GM12878 (cell line): ENCODE results near the gene MRPL50. TPM values are rescaled to one million over a fixed set of nuclear protein-coding genes. Genes with fewer than 3 reads are reported as not detected.

Source experiments
- ATAC-seq: fragments of 200-7000 bp; cut with Tn5 transposase; 3 replicates; pipeline ENCODE4 v1.9.1; 2020; ENCODE audit warnings: mild to moderate bottlenecking, moderate library complexity
- BruUV-seq: library from RNA; stranded (reverse); fragments of 400-500 nt; replicated peaks from 2 replicates; lab custom pipeline; 2021; lab: Mats Ljungman, UMichigan
- CTCF ChIA-PET: fragments of 300-600 bp; sonication (Branson Sonifier 250); formaldehyde crosslinking; extraction: SDS; loops from one replicate; lab custom pipeline; 2021; ENCODE audit warnings: inconsistent platforms; lab: Yijun Ruan, JAX
- POLR2A ChIA-PET: fragments of 350-600 bp; formaldehyde crosslinking; extraction: SDS; loops from one replicate; lab custom pipeline; 2021; ENCODE audit warnings: inconsistent platforms; lab: Charles Lee
- RAD21 ChIA-PET: fragments of 300-600 bp; sonication (Branson Sonifier 250); formaldehyde crosslinking; loops from one replicate; lab custom pipeline; 2023; ENCODE audit warnings: antibody characterized with exemption; ENCODE audit not compliant: unreplicated experiment; lab: Charles Lee
- SMC1A ChIA-PET: fragments of 300-600 bp; sonication (Branson Sonifier 250); formaldehyde crosslinking; loops from one replicate; lab custom pipeline; 2023; ENCODE audit not compliant: unreplicated experiment, uncharacterized antibody; lab: Charles Lee
- DNase-seq: peaks from one replicate; pipeline ENCODE4 v3.0.0-alpha.2; 2011; ENCODE audit warnings: low read depth, low spot score
- FAIRE-seq: peaks from 3 replicates; lab custom pipeline; 2011; peaks lifted over from hg19 to GRCh38; lab: Jason Lieb, UNC
- H2AFZ ChIP-seq: 2 replicates; pipeline ENCODE4 v1.6.0; 2011; ENCODE audit warnings: low read depth, low read length, control low read depth; ENCODE audit not compliant: control insufficient read depth
- H3K27ac ChIP-seq: 2 replicates; pipeline ENCODE4 v1.5.1; 2011; ENCODE audit warnings: control low read depth; ENCODE audit not compliant: control insufficient read depth, insufficient read depth
- H3K27me3 ChIP-seq, 2 experiments: replicated peaks in 1 of 2; 2 replicates each; pipeline versions ENCODE4 v1.6.0 to v1.6.1; 2011; ENCODE audit warnings: low read length in 1 of 2; ENCODE audit not compliant: control insufficient read depth in 2 of 2, insufficient read depth in 2 of 2
- H3K36me3 ChIP-seq, 2 experiments: 2 replicates each; pipeline ENCODE4 v1.5.1; 2011; ENCODE audit warnings: low read length in 1 of 2; ENCODE audit not compliant: control insufficient read depth in 2 of 2, insufficient read depth in 2 of 2
- H3K4me1 ChIP-seq: 2 replicates; pipeline ENCODE4 v1.6.1; 2011; ENCODE audit warnings: mild to moderate bottlenecking, low read length, moderate library complexity, mixed read lengths; ENCODE audit not compliant: control insufficient read depth, insufficient read depth
- H3K4me2 ChIP-seq: 2 replicates; pipeline ENCODE4 v1.6.0; 2011; ENCODE audit warnings: control low read depth; ENCODE audit not compliant: control insufficient read depth, insufficient read depth
- H3K4me3 ChIP-seq: fragments of 200-600 bp; sonication (generic); 2 replicates; pipeline ENCODE4 v1.5.1; 2016
- H3K79me2 ChIP-seq: 2 replicates; pipeline ENCODE4 v1.6.0; 2011; ENCODE audit warnings: low read length; ENCODE audit not compliant: control insufficient read depth, insufficient read depth
- H3K9ac ChIP-seq: 2 replicates; pipeline ENCODE4 v1.8.0; 2011; ENCODE audit warnings: low read length, control low read depth, mixed read lengths; ENCODE audit not compliant: control insufficient read depth, insufficient read depth
- H3K9me3 ChIP-seq: replicated peaks from 3 replicates; pipeline ENCODE4 v1.5.1; 2011; ENCODE audit warnings: mild to moderate bottlenecking, low read length; ENCODE audit not compliant: control insufficient read depth, insufficient read depth
- H4K20me1 ChIP-seq: 2 replicates; pipeline ENCODE4 v1.6.0; 2011; ENCODE audit not compliant: control insufficient read depth, insufficient read depth
- BHLHE40 ChIP-seq, 2 experiments: fragments of 450-650 bp in 1 of 2; IDR thresholded peaks; 2 replicates each; pipeline ENCODE4 v1.6.1; 2011 to 2017; ENCODE audit warnings: low read depth in 2 of 2, borderline replicate concordance in 1 of 2, improper control_type of control experiment in 1 of 2, low read length in 1 of 2, mild to moderate bottlenecking in 1 of 2
- CHD1 ChIP-seq: IDR thresholded peaks from 2 replicates; pipeline ENCODE4 v1.6.1; 2012; ENCODE audit warnings: low read depth, low read length, improper control_type of control experiment
- E2F8 ChIP-seq: fragments of 450-650 bp; IDR thresholded peaks from 2 replicates; pipeline ENCODE4 v1.6.1; 2018; ENCODE audit warnings: mild to moderate bottlenecking, low read depth, moderate library complexity; ENCODE audit not compliant: partially characterized antibody
- FOS ChIP-seq: IDR thresholded peaks from 3 replicates; pipeline ENCODE4 v1.6.1; 2011; ENCODE audit warnings: borderline replicate concordance; ENCODE audit not compliant: insufficient read length; ENCODE audit errors: extremely low read depth
- FOXK2 ChIP-seq: fragments of 450-650 bp; IDR thresholded peaks from 2 replicates; pipeline ENCODE4 v1.6.1; 2017; ENCODE audit warnings: mild to moderate bottlenecking, moderate library complexity
- HDAC2 ChIP-seq: fragments of 200-600 bp; sonication (generic); IDR thresholded peaks from 2 replicates; pipeline ENCODE4 v1.6.1; 2017
- IRF4 ChIP-seq: IDR thresholded peaks from 2 replicates; pipeline ENCODE4 v1.6.1; 2011; ENCODE audit warnings: low read depth, low read length
- MTA2 ChIP-seq: fragments of 450-650 bp; IDR thresholded peaks from 2 replicates; pipeline ENCODE4 v1.6.1; 2016; ENCODE audit warnings: low read depth, mild to moderate bottlenecking, moderate library complexity
- NBN ChIP-seq: fragments of 450-650 bp; IDR thresholded peaks from 2 replicates; pipeline ENCODE4 v1.6.1; 2016
- NFIC ChIP-seq: IDR thresholded peaks from 2 replicates; pipeline ENCODE4 v1.6.1; 2012; ENCODE audit warnings: low read depth, mild to moderate bottlenecking, inconsistent platforms, low read length, moderate library complexity
- NR2C1 ChIP-seq: fragments of 450-650 bp; IDR thresholded peaks from 2 replicates; pipeline ENCODE4 v1.6.1; 2017; ENCODE audit warnings: antibody characterized with exemption, mild to moderate bottlenecking, moderate library complexity
- WRNIP1 ChIP-seq: IDR thresholded peaks from 2 replicates; pipeline ENCODE4 v1.6.1; 2011; ENCODE audit warnings: low read depth, low read length, improper control_type of control experiment, borderline replicate concordance
- YBX1 ChIP-seq: fragments of 450-650 bp; IDR thresholded peaks from 2 replicates; pipeline ENCODE4 v1.6.1; 2016; ENCODE audit warnings: antibody characterized with exemption
- ZNF207 ChIP-seq: fragments of 450-650 bp; IDR thresholded peaks from 2 replicates; pipeline ENCODE4 v1.6.1; 2014; ENCODE audit warnings: antibody characterized with exemption, mild to moderate bottlenecking, borderline replicate concordance
- WGBS: methylation state at CpG from one replicate; pipeline ENCODE4 v1.1.6; 2016; ENCODE audit warnings: low lambda C conversion rate; ENCODE audit not compliant: insufficient replicate concordance, insufficient coverage; ENCODE audit errors: missing lambda C conversion rate; 5-methylcytosine and 5-hydroxymethylcytosine counted together
- in situ Hi-C: fragments of 300-500 bp; cut with MboI; formaldehyde crosslinking; loops from 9 replicates; pipeline ENCODE4 v1.14.3; 2018; ENCODE audit warnings: mixed read lengths
- intact Hi-C: fragments of 100-400 bp; cut with micrococcal nuclease; formaldehyde crosslinking; loops from one replicate; pipeline ENCODE4 v1.14.2; 2022; ENCODE audit not compliant: unreplicated experiment
- polyA plus RNA-seq, 11 experiments: library from polyadenylated mRNA; depleted of rRNA in 4 of 11; unstranded in 6 of 11; stranded (reverse) in 5 of 11; fragments of >200 nt; fragmentation: Nextera tagmentation in 4 of 11; fragmentation: Illumina TruSeq in 1 of 11; extraction: Ambion mirVana in 4 of 11; extraction: Trizol in 1 of 11; gene quantifications; 1 replicate in 1 of 11; 2 replicates in 10 of 11; pipeline versions ENCODE4 v1.2.1 to v1.2.3, GENCODE V29; 2011 to 2016; ENCODE audit warnings: inconsistent platforms in 2 of 11, missing spikeins in 2 of 11, low read depth in 1 of 11
- total RNA-seq, 4 experiments: library from RNA; depleted of rRNA in 3 of 4; stranded (reverse); fragments of >200 nt in 3 of 4; fragmentation: Illumina TruSeq in 1 of 4; extraction: Trizol in 1 of 4; gene quantifications; 2 replicates each; pipeline versions ENCODE4 v1.2.1 to v1.2.3, GENCODE V29; 2013 to 2021

MRPL50 gene
- total and polyA plus RNA-seq, 10 of the 15 experiments (the other 5 are each of a cell fraction or from before 2014, with no cell fraction given) = 12.8 to 79.4 (median 27.9) TPM

GRCh38 chr9:101399643-101399970 is 1.2 kb upstream of the MRPL50 start:
- H3K27me3 ChIP-seq = no peaks in the 10 kb centered on the region
- H3K36me3 ChIP-seq = peaks cover 0 to 28% of the 10 kb centered on the region in 2 experiments; a peak in 2 of 4 replicates
- H3K9me3 ChIP-seq = peaks cover 11% of the 10 kb centered on the region
- in situ Hi-C loops (loop anchor here (5.0 kb wide), 1 partner anchor 133 kb away; the partner anchor contains the start of gene RNF20), intact Hi-C loops (loop anchor here (2.0 to 5.0 kb wide), 2 partner anchors 48 to 133 kb away; partner anchors contain the start of gene RNF20)
- ChIA-PET CTCF (interaction anchor here (0.7 to 3.6 kb wide), 5 partner anchors 11 to 280 kb away, joined by 3 to 23 read pairs (median 3); no protein-coding TSS in a partner anchor), SMC1A (interaction anchor here (0.8 to 2.7 kb wide), 5 partner anchors 17 to 130 kb away, joined by 3 to 12 read pairs (median 4); no protein-coding TSS in a partner anchor), RAD21 (interaction anchor here (0.7 to 3.0 kb wide), 4 partner anchors 11 to 49 kb away, joined by 3 to 14 read pairs (median 8); no protein-coding TSS in a partner anchor), POLR2A (interaction anchor here (0.6 to 2.4 kb wide), 6 partner anchors 22 to 1051 kb away, joined by 3 to 16 read pairs (median 4); partner anchors contain the start of gene RNF20)
- TF ChIP-seq CHD1 (no peak), YBX1 (no peak), FOXK2 (no peak), NR2C1 (no peak), ZNF207 (no peak), FOS (no peak), NFIC (no peak), BHLHE40 (IDR thresholded peaks at IDR 0.05; ENCODE audit: borderline replicate concordance in 1 of 2, low read depth in 2 of 2, low read length in 1 of 2) (no peak), NBN (no peak), HDAC2 (no peak), WRNIP1 (no peak), MTA2 (no peak), E2F8 (no peak), IRF4 (no peak)
- no peak for FAIRE-seq
- no peaks in the 10 kb centered on the region for H4K20me1 ChIP-seq
- 0 out of 2 replicates have a peak, but pooled peaks cover 3% of the 10 kb centered on the region for H3K4me1 ChIP-seq
- H3K9ac ChIP-seq = peak overlapping the region; percentile 76
- no peak overlapping the region for H2AFZ ChIP-seq
- peaks cover 58% of the 10 kb centered on the region for H3K79me2 ChIP-seq
- ATAC-seq = no peak
- peak overlapping the region; percentile 72 for H3K27ac ChIP-seq
- peak overlapping the region; percentile 80 for H3K4me3 ChIP-seq
- 3% methylated on average over 2 of the region's 2 CpGs for WGBS
- DNase-seq = no peak
- peak overlapping the region; percentile 94 for H3K4me2 ChIP-seq
- no TSS peak for BruUV-seq
